Skin epidermis (tissue), 12 donors: ENCODE data around the gene CCDC57.

Experiments
- H3K27ac ChIP-seq, 21 experiments: fragments of 200-600 bp; sonication (generic) in 11 of 21; one replicate each; pipeline ENCODE4 v1.5.0; 2020; ENCODE audit warnings: mild to moderate bottlenecking in 3 of 21, inconsistent platforms in 2 of 21, moderate library complexity in 2 of 21
- H3K4me3 ChIP-seq, 7 experiments: fragments of 200-600 bp; sonication (generic) in 2 of 7; one replicate each; pipeline ENCODE4 v1.5.0; 2020; ENCODE audit warnings: inconsistent platforms in 2 of 7, mild to moderate bottlenecking in 2 of 7, moderate library complexity in 1 of 7

The CCDC57 gene

GRCh38 chr17:82228842-82229697, 16.4 kb upstream of the CCDC57 start, which contains the start of gene SLC16A3:
Gene SLC16A3, plus strand, starts transcription at chr17:82229042. Its CDS starts 6,967 bp downstream, at chr17:82236009.
- H3K27ac ChIP-seq, result peak within 1 kb of the TSS; percentile 79 to 98 (median 91)

GRCh38 chr17:82228278-82228841, 15.7 kb upstream of the CCDC57 start:
- H3K4me3 ChIP-seq, result peak overlapping the region; percentile 40 to 74 (median 49)

More at GRCh38 chr17:82228842-82229697, 16.4 kb upstream of the CCDC57 start, which contains the start of gene SLC16A3:
- peak within 1 kb of the TSS; percentile 40 to 74 (median 49) for H3K4me3 ChIP-seq

DNA sequence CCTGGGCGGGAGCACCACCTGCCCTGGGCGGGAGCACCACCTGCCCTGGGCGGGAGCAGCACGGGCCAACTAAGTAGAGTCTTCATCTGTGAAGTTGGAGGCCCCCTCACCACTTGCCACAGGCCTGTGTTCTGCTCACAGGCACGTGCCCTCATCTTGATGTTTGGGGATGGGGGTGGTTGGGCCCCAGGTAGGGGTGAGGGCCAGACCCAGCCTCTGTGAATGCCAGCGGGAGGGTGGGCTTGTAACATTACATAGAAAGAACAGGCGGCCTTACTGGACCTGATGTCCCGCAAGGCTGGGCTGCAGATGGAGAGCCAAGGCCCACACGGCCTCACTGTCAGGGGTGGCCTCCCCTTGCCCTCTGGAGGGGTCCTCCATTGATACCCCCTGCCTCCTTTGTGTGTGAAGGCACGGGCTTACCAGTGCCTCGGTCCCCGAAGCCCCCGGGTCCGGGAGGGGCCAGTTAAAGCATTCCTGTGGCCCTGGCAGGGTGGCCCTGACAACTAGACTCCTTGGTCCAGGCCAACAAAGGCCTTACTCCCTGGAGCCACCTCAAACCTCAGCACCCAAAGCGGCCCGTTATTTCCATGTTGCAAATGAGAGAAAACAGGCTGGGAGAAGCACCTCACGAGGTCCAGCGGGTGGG, 15.1 kb upstream of the CCDC57 start:
- H3K4me3 ChIP-seq, result peak overlapping the region; percentile 40 to 74 (median 49)

More at GRCh38 chr17:82228278-82228841, 15.7 kb upstream of the CCDC57 start:
- peak overlapping the region; percentile 79 to 98 (median 91) for H3K27ac ChIP-seq

DNA sequence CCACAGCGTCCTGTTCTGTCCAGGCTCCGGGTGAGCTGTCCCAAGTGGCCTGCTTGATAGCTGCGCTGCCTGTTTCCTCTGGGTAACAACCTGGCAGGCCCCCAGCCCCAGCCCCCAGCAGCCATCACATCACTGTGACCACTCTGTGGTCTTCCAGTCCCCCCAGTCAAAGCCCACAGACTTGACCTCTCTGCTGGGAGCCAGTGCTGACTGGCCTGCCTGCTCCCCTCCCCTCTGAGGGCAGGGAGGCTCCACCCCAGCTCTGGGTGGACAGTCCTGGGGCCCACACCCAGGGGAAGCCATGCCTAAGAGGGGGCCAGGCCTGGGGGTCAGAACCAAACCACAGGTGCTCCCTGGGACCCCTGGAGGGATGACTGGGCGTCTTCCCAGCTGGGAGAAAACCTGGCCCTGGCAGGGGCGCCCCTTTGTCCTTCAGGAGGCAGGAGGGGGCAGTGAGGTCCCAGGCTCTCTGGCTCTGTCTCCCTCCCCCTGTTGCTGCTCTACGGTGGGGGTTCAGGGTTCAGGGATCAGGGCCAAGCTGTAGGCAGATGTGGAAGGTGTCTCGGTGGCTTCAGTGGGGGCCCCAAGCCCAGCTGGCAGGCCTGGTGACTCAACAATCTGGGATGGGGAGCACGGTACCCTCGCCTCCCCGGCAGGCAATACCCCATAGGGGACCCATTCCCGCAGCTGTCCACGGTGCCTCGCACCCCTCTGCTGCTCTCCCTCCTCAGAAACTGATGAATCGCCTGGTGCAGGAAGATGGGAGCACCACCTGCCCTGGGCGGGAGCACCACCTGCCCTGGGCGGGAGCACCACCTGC, 14.4 kb upstream of the CCDC57 start:
- Histone ChIP-seq H3K27ac (peak overlapping the region in 2 of 21 experiments; percentile 88 to 94), H3K4me3 (no peak overlapping the region)

More for the DNA sequence above, 15.1 kb upstream of the CCDC57 start:
- H3K27ac ChIP-seq, result peak overlapping the region in 20 of 21 experiments; percentile 79 to 98 (median 92)

DNA sequence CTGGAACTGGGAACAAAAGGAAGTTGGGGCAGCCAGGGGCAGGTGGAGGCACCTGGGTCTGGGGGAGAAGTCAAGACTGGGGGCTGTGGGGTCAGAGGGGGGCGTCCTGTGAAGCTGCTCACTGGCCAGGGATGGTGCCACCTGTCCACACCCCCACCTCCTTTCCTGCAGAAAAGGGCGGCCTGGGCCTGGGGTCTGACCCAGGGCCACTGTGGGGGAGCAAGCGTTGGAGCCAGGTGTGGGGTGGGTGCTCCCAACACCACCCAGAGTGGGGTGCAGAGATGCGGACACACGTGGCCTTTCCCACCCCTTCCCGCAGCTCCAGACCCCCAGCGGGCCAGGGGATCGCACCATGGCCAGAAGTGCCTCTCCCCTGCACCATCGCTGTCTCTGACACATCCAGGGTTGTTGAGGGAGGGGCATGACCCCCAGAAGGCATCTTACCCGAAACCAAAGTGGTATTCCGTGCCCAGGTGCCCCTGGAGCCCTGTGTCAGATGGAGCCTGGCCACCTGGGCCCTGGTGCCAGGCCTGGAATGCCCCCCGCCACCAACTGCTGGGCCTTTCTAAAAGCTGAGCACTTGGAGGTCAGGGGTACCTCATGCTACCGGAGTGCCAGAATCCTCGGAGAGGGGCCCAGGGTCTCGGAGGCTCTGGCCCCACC, 13.6 kb upstream of the CCDC57 start:
- Histone ChIP-seq H3K27ac (no peak overlapping the region), H3K4me3 (no peak overlapping the region)

DNA sequence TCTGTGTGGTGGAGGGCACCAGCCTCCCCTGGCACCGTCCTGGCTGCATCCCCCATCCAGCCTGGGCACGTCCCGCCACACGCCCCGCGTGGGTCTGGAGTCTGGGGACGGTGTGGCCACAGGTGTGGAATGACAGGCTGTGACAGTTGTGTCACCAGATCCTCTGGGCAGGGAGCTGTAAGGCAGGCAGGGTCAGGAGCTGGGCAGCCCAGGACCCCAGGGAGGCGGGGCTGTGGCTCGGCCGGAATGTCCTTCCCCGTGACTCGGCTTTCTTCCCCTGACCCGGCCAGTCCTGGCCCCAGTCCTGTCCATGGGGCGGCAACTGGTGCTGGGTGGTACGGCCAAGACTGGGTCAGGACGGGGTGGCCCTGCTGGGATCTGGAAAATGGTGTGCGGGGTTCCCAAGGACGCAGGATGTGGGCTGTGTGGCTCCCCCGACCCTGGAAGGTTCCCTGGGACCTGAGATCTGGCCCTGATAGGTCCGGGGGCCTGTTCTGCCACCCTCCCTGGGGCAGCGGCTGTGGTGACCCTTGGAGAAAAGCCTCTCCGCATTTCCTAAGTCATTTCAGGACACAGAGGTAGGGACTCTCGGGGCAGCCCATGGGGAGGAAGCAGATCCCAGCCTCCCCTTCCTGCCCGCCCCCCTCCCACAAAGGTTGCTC, 12.9 kb upstream of the CCDC57 start:
- Histone ChIP-seq H3K27ac (no peak overlapping the region), H3K4me3 (no peak overlapping the region)

GRCh38 chr17:82224666-82225065, 12.0 kb upstream of the CCDC57 start:
- no peak overlapping the region for H3K27ac ChIP-seq
- no peak overlapping the region for H3K4me3 ChIP-seq

GRCh38 chr17:82223517-82223916, 10.9 kb upstream of the CCDC57 start:
- no peak overlapping the region for H3K27ac ChIP-seq

GRCh38 chr17:82222816-82223215, 10.2 kb upstream of the CCDC57 start:
- Histone ChIP-seq H3K4me3 (no peak overlapping the region), H3K27ac (no peak overlapping the region)

More at GRCh38 chr17:82223517-82223916, 10.9 kb upstream of the CCDC57 start:
- H3K4me3 ChIP-seq, result no peak overlapping the region

DNA sequence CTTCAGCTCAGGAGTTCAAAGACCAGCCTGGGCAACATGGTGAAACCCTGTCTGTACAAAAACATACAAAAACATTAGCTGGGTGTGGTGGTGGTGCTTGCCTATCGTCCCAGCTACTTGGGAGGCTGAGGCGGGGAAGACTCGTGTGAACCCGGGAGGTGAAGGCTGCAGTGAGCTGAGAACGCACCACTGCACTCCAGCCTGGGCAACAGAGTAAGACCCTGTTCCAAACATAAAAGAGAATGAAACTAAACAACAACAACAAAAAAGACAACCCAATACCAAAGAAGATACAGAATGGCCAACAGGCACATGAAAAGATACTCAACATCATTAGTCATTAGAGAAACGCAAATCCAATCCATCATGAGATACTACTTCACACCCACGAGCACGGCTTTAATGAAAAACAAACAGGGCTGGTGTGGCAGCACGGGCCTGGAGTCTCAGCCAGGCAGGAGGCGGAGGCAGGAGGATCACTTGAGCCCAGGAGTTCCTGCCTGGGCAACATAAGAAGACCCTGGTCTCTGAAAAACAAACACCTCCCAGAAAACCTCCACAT, 8.8 kb upstream of the CCDC57 start:
- H3K27ac ChIP-seq, result no peak overlapping the region
- no peak overlapping the region for H3K4me3 ChIP-seq

- H3K4me3 ChIP-seq, result no peak overlapping the region
Measured at GRCh38 chr17:82219753-82220709, 7.4 kb upstream of the CCDC57 start.

GRCh38 chr17:82219083-82219482, 6.4 kb upstream of the CCDC57 start:
- Histone ChIP-seq H3K4me3 (no peak overlapping the region), H3K27ac (peak overlapping the region in 7 of 21 experiments; percentile 28 to 92 (median 84))

More at GRCh38 chr17:82219753-82220709, 7.4 kb upstream of the CCDC57 start:
- H3K27ac ChIP-seq, result no peak overlapping the region

GRCh38 chr17:82218349-82219075, 5.9 kb upstream of the CCDC57 start:
- H3K27ac ChIP-seq, result peak overlapping the region in 12 of 21 experiments; percentile 28 to 93 (median 84)

DNA sequence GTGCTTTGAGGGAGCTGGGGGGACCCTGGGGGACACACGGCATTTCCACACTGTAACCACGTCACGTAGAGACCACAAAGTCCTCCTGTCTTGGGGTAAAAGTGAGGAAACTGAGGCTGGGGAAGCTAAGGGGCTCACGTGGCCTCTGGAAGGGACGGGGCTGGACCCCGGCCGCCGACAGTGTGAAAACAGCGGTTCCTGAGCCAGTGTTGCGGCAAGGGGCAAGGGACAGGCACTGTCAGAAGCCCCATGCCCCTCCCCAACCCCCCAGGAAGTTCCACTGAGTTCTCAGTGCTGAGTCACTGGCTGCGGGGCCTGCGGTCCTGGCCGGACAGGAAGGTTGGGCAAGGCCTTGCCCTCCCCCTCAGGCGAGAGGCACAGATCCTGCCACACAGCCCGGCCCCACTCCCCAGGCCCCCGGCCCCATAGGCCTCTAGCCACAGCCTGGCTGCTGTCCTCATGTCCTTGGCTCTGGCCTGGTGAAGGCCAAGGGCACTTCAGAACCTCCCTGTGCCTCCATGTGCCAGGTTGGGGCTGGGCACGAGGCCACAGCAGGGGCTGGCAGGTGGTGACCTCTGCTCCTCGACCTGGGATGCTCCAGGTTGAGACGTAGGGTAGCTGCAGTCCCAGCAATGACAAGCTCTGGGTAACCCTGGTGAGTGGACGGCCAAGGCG, 5.0 kb upstream of the CCDC57 start:
- no peak overlapping the region for H3K4me3 ChIP-seq
- H3K27ac ChIP-seq, result peak overlapping the region; percentile 28 to 95 (median 84)

More at GRCh38 chr17:82218349-82219075, 5.9 kb upstream of the CCDC57 start:
- no peak overlapping the region for H3K4me3 ChIP-seq

DNA sequence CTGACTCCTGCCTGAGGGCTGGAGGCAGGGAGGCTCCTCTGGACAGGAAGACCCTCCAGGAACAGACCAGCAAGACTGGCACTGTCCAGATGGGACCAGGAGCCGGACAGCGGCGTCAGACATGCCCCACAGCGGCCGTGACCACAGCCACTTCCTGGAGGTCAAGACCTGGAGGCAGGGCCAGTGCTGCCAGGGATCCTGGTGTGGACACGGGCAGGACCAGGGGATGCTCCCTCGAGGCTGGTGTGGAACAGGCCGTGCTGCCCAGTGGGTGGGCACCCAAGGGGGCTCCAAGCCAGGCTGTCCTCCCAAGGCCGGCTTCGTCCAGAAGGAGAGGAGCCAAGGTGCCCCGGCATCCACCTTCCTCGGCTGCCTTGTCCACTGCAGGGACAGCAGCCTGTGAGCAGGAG, 4.5 kb upstream of the CCDC57 start:
- Histone ChIP-seq H3K27ac (peak overlapping the region; percentile 28 to 95 (median 84)), H3K4me3 (no peak overlapping the region)
